SKM-1 (cell line): ENCODE data around the gene AJAP1.

Source experiments
- DNase-seq: peaks from one replicate; lab custom pipeline; 2025; ENCODE audit not compliant: unreplicated experiment; lab: John Stamatoyannopoulos, UW

Gene AJAP1

GRCh38 chr1:4729090-4729471 lies 74.7 kb downstream of the AJAP1 start:
- DNase-seq = no peak

GRCh38 chr1:4730078-4730477 lies 75.7 kb downstream of the AJAP1 start:
- no peak for DNase-seq

GRCh38 chr1:4733446-4734177 lies 79.2 kb downstream of the AJAP1 start:
- no peak for DNase-seq

- no peak for DNase-seq
Measured at GRCh38 chr1:4734219-4734618, 79.8 kb downstream of the AJAP1 start.

GRCh38 chr1:4734791-4735190 lies 80.4 kb downstream of the AJAP1 start:
- DNase-seq = no peak

- DNase-seq = no peak
Measured at GRCh38 chr1:4736254-4736653, 81.8 kb downstream of the AJAP1 start.

- DNase-seq = no peak
Measured at GRCh38 chr1:4741876-4742423, 87.5 kb downstream of the AJAP1 start.

GRCh38 chr1:4743978-4744750 lies 89.8 kb downstream of the AJAP1 start:
- no peak for DNase-seq

- no peak for DNase-seq
Measured at GRCh38 chr1:4745560-4745959, 91.2 kb downstream of the AJAP1 start.

GRCh38 chr1:4749406-4749805 lies 95.0 kb downstream of the AJAP1 start:
- no peak for DNase-seq

GRCh38 chr1:4750177-4750576 lies 95.8 kb downstream of the AJAP1 start:
- no peak for DNase-seq

- no peak for DNase-seq
Measured at GRCh38 chr1:4752059-4752458, 97.7 kb downstream of the AJAP1 start.

GRCh38 chr1:4754816-4755215 lies 100.4 kb downstream of the AJAP1 start:
- DNase-seq = no peak

GRCh38 chr1:4755301-4755845 lies 101.0 kb downstream of the AJAP1 start:
- DNase-seq = no peak

GRCh38 chr1:4755864-4756504 lies 101.6 kb downstream of the AJAP1 start:
- DNase-seq = no peak

- no peak for DNase-seq
Measured at GRCh38 chr1:4756851-4757580, 102.6 kb downstream of the AJAP1 start.

GRCh38 chr1:4759671-4760070 lies 105.3 kb downstream of the AJAP1 start:
- DNase-seq = no peak

- DNase-seq = no peak
Measured at GRCh38 chr1:4760088-4760487, 105.7 kb downstream of the AJAP1 start.

GRCh38 chr1:4761324-4761723 lies 106.9 kb downstream of the AJAP1 start:
- DNase-seq = no peak

- no peak for DNase-seq
Measured at GRCh38 chr1:4762146-4762545, 107.7 kb downstream of the AJAP1 start.

- no peak for DNase-seq
Measured at GRCh38 chr1:4767308-4767707, 112.9 kb downstream of the AJAP1 start.
